K562 (cell line): Measurements from ENCODE around the gene CRKL. TPM values are rescaled to one million over a fixed set of nuclear protein-coding genes. Genes with fewer than 3 reads are reported as not detected.
A peak's percentile ranks its signal among the peaks of the same experiment; 100 is the strongest.
"Not testable (repeated sequence)": the region's sequence is repeated elsewhere in the genome, so short reads cannot be mapped to it uniquely, and the experiment has no call there.

ENCODE experiments used
- ATAC-seq: fragments of 200-7000 bp; cut with Tn5 transposase; 3 replicates; pipeline ENCODE4 v1.9.1; 2020; ENCODE audit warnings: moderate library complexity
- BruUV-seq: library from RNA; stranded (reverse); fragments of 400-500 nt; replicated peaks from 2 replicates; lab custom pipeline; 2021; lab: Mats Ljungman, UMichigan
- CTCF ChIA-PET: fragments of 300-600 bp; formaldehyde crosslinking; extraction: SDS; loops from one replicate; lab custom pipeline; 2021; ENCODE audit warnings: low intra/inter-chr PET ratio; lab: Yijun Ruan, JAX
- POLR2A ChIA-PET: fragments of 300-600, 350-650 bp; sonication (Branson Sonifier 250); formaldehyde crosslinking; extraction: SDS; loops from one replicate; lab custom pipeline; 2021; ENCODE audit warnings: antibody characterized with exemption, inconsistent platforms; lab: Yijun Ruan, JAX
- DNase-seq, 4 experiments: peaks; one replicate each; pipeline versions ENCODE4 v3.0.0 to v3.0.0-alpha.2; 2011 to 2018; ENCODE audit warnings: low spot score in 3 of 4, mixed read lengths in 3 of 4; ENCODE audit errors: extremely low read depth in 1 of 4
- FAIRE-seq: peaks from 2 replicates; lab custom pipeline; 2011; peaks lifted over from hg19 to GRCh38; lab: Jason Lieb, UNC
- H2AFZ ChIP-seq: 2 replicates; pipeline ENCODE4 v1.6.0; 2011; ENCODE audit warnings: low read depth, low read length, control low read depth, inconsistent platforms
- H3K27ac ChIP-seq: fragments of 200-600 bp; 3 replicates; pipeline ENCODE4 v1.8.0; 2011; ENCODE audit warnings: low read depth, mild to moderate bottlenecking, control low read depth, inconsistent platforms, low read length, moderate library complexity, mixed read lengths; ENCODE audit errors: extremely low read depth
- H3K27me3 ChIP-seq, 2 experiments: fragments of 300-600 bp in 1 of 2; 2 replicates in 1 of 2; 3 replicates in 1 of 2; pipeline versions ENCODE4 v1.6.0 to v1.8.0; 2011; ENCODE audit warnings: inconsistent platforms in 2 of 2, low read length in 2 of 2, mild to moderate bottlenecking in 1 of 2, mixed read lengths in 1 of 2, moderate library complexity in 1 of 2; ENCODE audit not compliant: control insufficient read depth in 2 of 2, insufficient read depth in 2 of 2
- H3K36me3 ChIP-seq: fragments of 300-600 bp; 3 replicates; pipeline ENCODE4 v1.8.0; 2011; ENCODE audit warnings: mild to moderate bottlenecking, low read length, inconsistent platforms; ENCODE audit not compliant: control insufficient read depth, insufficient read depth
- H3K4me1 ChIP-seq, 2 experiments: fragments of 200-600 bp in 1 of 2; replicated peaks in 1 of 2; 2 replicates in 1 of 2; 3 replicates in 1 of 2; pipeline versions ENCODE4 v1.5.1 to v1.8.0; 2011; ENCODE audit warnings: inconsistent platforms in 2 of 2, low read length in 2 of 2, mild to moderate bottlenecking in 1 of 2, mixed read lengths in 1 of 2, moderate library complexity in 1 of 2; ENCODE audit not compliant: control insufficient read depth in 2 of 2, insufficient read depth in 2 of 2
- H3K4me2 ChIP-seq: 2 replicates; pipeline ENCODE4 v1.6.1; 2011; ENCODE audit warnings: low read length, control low read depth, inconsistent platforms, mixed read lengths; ENCODE audit not compliant: insufficient read depth
- H3K4me3 ChIP-seq: fragments of 200-600 bp; sonication (generic), shearing (Covaris generic); 2 replicates; pipeline ENCODE4 v1.5.1; 2016; ENCODE audit warnings: control low read depth, inconsistent platforms
- H3K79me2 ChIP-seq: fragments of 200-600 bp; 3 replicates; pipeline ENCODE4 v1.8.0; 2011; ENCODE audit warnings: low read length, inconsistent platforms; ENCODE audit not compliant: control insufficient read depth, insufficient read depth
- H3K9ac ChIP-seq, 2 experiments: 2 replicates each; pipeline versions ENCODE4 v1.6.0 to v1.6.1; 2011; ENCODE audit warnings: low read depth in 2 of 2, low read length in 2 of 2, control low read depth in 1 of 2, inconsistent platforms in 1 of 2, mild to moderate bottlenecking in 1 of 2, mixed read lengths in 1 of 2; ENCODE audit not compliant: insufficient read depth in 1 of 2
- H3K9me1 ChIP-seq: one replicate; pipeline ENCODE4 v1.6.0; 2011; ENCODE audit warnings: inconsistent platforms, mild to moderate bottlenecking, low read length, moderate library complexity; ENCODE audit not compliant: control insufficient read depth, insufficient read depth
- H3K9me3 ChIP-seq: replicated peaks from 2 replicates; pipeline ENCODE4 v1.5.1; 2011; ENCODE audit warnings: low read depth, low read length, inconsistent platforms; ENCODE audit not compliant: control insufficient read depth, insufficient read depth
- H4K20me1 ChIP-seq: replicated peaks from 2 replicates; pipeline ENCODE4 v1.6.1; 2011; ENCODE audit warnings: low read length, inconsistent platforms, mixed read lengths; ENCODE audit not compliant: control insufficient read depth, insufficient read depth
- DMBX1 ChIP-seq: fragments of 250-450 bp; sonication (Bioruptor Pico); IDR thresholded peaks from 2 replicates; pipeline ENCODE4 v1.8.0; 2022; ENCODE audit warnings: inconsistent platforms, mild to moderate bottlenecking, moderate library complexity, borderline replicate concordance
- ELF4 ChIP-seq: fragments of 450-650 bp; formaldehyde crosslinking; IDR thresholded peaks from 2 replicates; pipeline ENCODE4 v1.4.0; 2022; ENCODE audit warnings: missing genetic modification characterization
- FOSL1 ChIP-seq: fragments of 200-800 bp; sonication (Bioruptor generic); conservative IDR thresholded peaks from 2 replicates; pipeline ENCODE4 v1.6.1; 2016; ENCODE audit warnings: missing genetic modification characterization, missing compliant biosample characterization
- HDAC1 ChIP-seq, 2 experiments: fragments of 450-650 bp; IDR thresholded peaks; 2 replicates each; pipeline ENCODE4 v1.6.1; 2016 to 2017; ENCODE audit warnings: inconsistent platforms in 1 of 2, mild to moderate bottlenecking in 1 of 2, moderate library complexity in 1 of 2
- NFIC ChIP-seq: fragments of 450-650 bp; IDR thresholded peaks from 2 replicates; pipeline ENCODE4 v1.6.1; 2017; ENCODE audit warnings: mild to moderate bottlenecking, inconsistent platforms
- OTX1 ChIP-seq: fragments of 450-650 bp; formaldehyde crosslinking; IDR thresholded peaks from 2 replicates; pipeline ENCODE4 v1.4.0; 2022; ENCODE audit warnings: mild to moderate bottlenecking
- POLR2A ChIP-seq: fragments of 450-650 bp; conservative IDR thresholded peaks from 2 replicates; pipeline ENCODE4 v1.6.1; 2016
- PPARD ChIP-seq: fragments of 250-450 bp; sonication (Bioruptor Pico); IDR thresholded peaks from 2 replicates; pipeline ENCODE4 v1.8.0; 2022; ENCODE audit warnings: inconsistent platforms, mild to moderate bottlenecking, moderate library complexity
- SMAD4 ChIP-seq: fragments of 250-450 bp; sonication (Bioruptor Pico); conservative IDR thresholded peaks from 2 replicates; pipeline ENCODE4 v1.8.0; 2021; ENCODE audit warnings: inconsistent platforms, mild to moderate bottlenecking, moderate library complexity
- SRF ChIP-seq, 2 experiments: fragments of 250-450, 450-650 bp in 1 of 2; sonication (Bioruptor Pico) in 1 of 2; sonication (generic) in 1 of 2; formaldehyde crosslinking; IDR thresholded peaks; 2 replicates each; pipeline versions ENCODE4 v1.5.0 to v1.5.1; 2020 to 2022; ENCODE audit warnings: mild to moderate bottlenecking in 1 of 2, missing genetic modification reagents in 1 of 2
- ZNF121 ChIP-seq: sonication (generic); formaldehyde crosslinking; conservative IDR thresholded peaks from 2 replicates; pipeline ENCODE4 v1.8.0; 2022; ENCODE audit warnings: missing genetic modification reagents
- ZNF785 ChIP-seq: fragments of 250-450 bp; sonication (Bioruptor Pico); IDR thresholded peaks from 2 replicates; pipeline ENCODE4 v1.4.0; 2020; ENCODE audit warnings: mild to moderate bottlenecking
- ZZZ3 ChIP-seq: fragments of 450-650 bp; IDR thresholded peaks from 2 replicates; pipeline ENCODE4 v1.6.1; 2016; ENCODE audit warnings: antibody characterized with exemption, mild to moderate bottlenecking, moderate library complexity
- WGBS: fragments of 100-300 bp; shearing (Covaris generic); methylation state at CpG from one replicate; pipeline ENCODE4 v1.1.6; 2016; ENCODE audit warnings: low coverage, mixed read lengths; ENCODE audit not compliant: insufficient coverage; ENCODE audit errors: missing lambda C conversion rate; 5-methylcytosine and 5-hydroxymethylcytosine counted together
- in situ Hi-C: fragments of 300-500 bp; cut with MboI; formaldehyde crosslinking; loops from 4 replicates; pipeline ENCODE4 v1.15.0; 2018; ENCODE audit warnings: inconsistent platforms, mixed read lengths
- intact Hi-C: fragments of 100-400 bp; cut with micrococcal nuclease; formaldehyde crosslinking; loops from 2 replicates; pipeline ENCODE4 v1.14.2; 2022
- polyA plus RNA-seq, 8 experiments: library from polyadenylated mRNA; depleted of rRNA in 4 of 8; stranded (reverse) in 5 of 8; unstranded in 3 of 8; fragments of >200 nt; fragmentation: Nextera tagmentation in 2 of 8; fragmentation: Illumina TruSeq in 1 of 8; extraction: Ambion mirVana in 2 of 8; extraction: Trizol in 1 of 8; gene quantifications; 2 replicates each; pipeline versions ENCODE4 v1.2.1 to v1.2.3, GENCODE V29; 2011 to 2014; ENCODE audit warnings: inconsistent platforms in 1 of 8, missing spikeins in 1 of 8
- total RNA-seq, 7 experiments: library from RNA; depleted of rRNA in 6 of 7; stranded (reverse); fragments of >200 nt in 6 of 7; fragmentation: Illumina TruSeq in 2 of 7; extraction: Trizol in 2 of 7; gene quantifications; 2 replicates each; pipeline versions ENCODE4 v1.2.1 to v1.2.3, GENCODE V29; 2011 to 2021; ENCODE audit warnings: low replicate concordance in 1 of 7
- TF ChIP-seq, protein P1 (sequence below): fragments of 250-450 bp; sonication (Bioruptor Pico); IDR thresholded peaks from 2 replicates; pipeline ENCODE4 v1.8.0; 2022; ENCODE audit warnings: inconsistent platforms
- TF ChIP-seq, protein P2 (sequence below): fragments of 250-450 bp; sonication (Bioruptor Pico); IDR thresholded peaks from 2 replicates; pipeline ENCODE4 v1.8.0; 2022; ENCODE audit warnings: inconsistent platforms, mild to moderate bottlenecking, moderate library complexity, borderline replicate concordance
- TF ChIP-seq, protein P3 (sequence below): fragments of 450-650 bp; formaldehyde crosslinking; IDR thresholded peaks from 2 replicates; pipeline ENCODE4 v1.4.0; 2020; ENCODE audit warnings: mild to moderate bottlenecking, mixed read lengths

CRKL gene
- total and polyA plus RNA-seq, 9 of the 15 experiments (the other 6 are each of a cell fraction or from before 2014, with no cell fraction given), result 100 to 263 (median 124) TPM

DNA sequence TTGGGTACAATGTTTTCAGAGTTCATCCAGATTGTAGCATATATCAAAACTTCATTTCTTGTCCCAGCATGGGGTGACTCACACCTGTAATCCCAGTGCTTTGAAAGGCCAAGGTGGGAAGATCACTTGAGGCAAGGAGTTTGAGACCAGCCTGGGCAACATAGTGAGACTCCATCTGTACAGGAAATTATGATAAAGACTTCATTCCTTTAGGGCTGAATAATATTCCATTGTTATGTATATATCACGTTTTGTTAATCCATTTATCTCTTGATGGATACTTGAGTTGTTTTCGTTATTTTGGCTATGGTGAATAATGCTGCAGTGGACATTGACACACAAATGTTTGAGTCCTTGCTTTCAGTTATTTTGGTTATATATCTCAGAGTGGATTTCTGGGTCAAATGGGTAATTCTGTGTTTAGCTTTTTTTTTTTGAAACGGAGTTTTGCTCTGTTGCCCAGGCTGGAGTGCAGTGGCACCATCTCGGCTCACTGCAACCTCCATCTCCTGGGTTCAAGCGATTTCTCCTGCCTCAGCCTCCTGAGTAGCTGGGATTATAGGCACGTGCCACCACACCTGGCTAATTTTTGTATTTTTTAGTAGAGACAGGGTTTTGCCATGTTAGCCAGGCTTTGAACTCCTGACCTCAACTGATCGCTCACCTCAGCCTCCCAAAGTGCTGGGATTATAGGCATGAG, 25.1 kb downstream of the CRKL start:
- Histone ChIP-seq H3K4me1 (peaks cover 14 to 32% of the 10 kb centered on the region in 2 experiments; a peak in 4 of 5 replicates), H3K9me1 (peaks cover 49% of the 10 kb centered on the region), H3K79me2 (peaks cover 97% of the 10 kb centered on the region), H3K36me3 (peaks cover 85% of the 10 kb centered on the region), H4K20me1 (peaks cover 96% of the 10 kb centered on the region)
- POLR2A ChIA-PET, result interaction anchor here (54.6 to 64.4 kb wide), 2 partner anchors 9 to 24 kb away, joined by 1556 read pairs; partner anchors contain the start of genes AIFM3, CRKL and LZTR1
- H3K4me2 ChIP-seq, ATAC-seq, H3K4me3 ChIP-seq, DNase-seq, BruUV-seq, H3K9me3 ChIP-seq, H2AFZ ChIP-seq, H3K27me3 ChIP-seq, H3K9ac ChIP-seq, FAIRE-seq, in situ Hi-C loops, H3K27ac ChIP-seq, CTCF ChIA-PET: not testable (repeated sequence)
- intact Hi-C loops, result loop anchor here (2.0 kb wide), 2 partner anchors 20 to 22 kb away; no protein-coding TSS in a partner anchor
- 81% methylated on average over 7 of the region's 7 CpGs for WGBS
- peak; percentile 72; the same call in 1 of the 2 replicates for TF ChIP-seq DMBX1 (CRISPR knock-in tag)
- 0 out of 2 replicates have a peak, but pooled peaks have one; percentile 13 for TF ChIP-seq ZZZ3
- 0 out of 2 replicates have a peak, but pooled peaks have one; percentile 26 for TF ChIP-seq SMAD4 (CRISPR knock-in tag)
- 0 out of 4 replicates have a peak, but pooled peaks of 1 of the 2 experiments have one; percentile 28 for TF ChIP-seq HDAC1 (IDR thresholded peaks at IDR 0.05)
- TF ChIP-seq, protein P1, sequence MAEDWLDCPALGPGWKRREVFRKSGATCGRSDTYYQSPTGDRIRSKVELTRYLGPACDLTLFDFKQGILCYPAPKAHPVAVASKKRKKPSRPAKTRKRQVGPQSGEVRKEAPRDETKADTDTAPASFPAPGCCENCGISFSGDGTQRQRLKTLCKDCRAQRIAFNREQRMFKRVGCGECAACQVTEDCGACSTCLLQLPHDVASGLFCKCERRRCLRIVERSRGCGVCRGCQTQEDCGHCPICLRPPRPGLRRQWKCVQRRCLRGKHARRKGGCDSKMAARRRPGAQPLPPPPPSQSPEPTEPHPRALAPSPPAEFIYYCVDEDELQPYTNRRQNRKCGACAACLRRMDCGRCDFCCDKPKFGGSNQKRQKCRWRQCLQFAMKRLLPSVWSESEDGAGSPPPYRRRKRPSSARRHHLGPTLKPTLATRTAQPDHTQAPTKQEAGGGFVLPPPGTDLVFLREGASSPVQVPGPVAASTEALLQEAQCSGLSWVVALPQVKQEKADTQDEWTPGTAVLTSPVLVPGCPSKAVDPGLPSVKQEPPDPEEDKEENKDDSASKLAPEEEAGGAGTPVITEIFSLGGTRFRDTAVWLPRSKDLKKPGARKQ (CRISPR knock-in tag), result 0 out of 2 replicates have a peak, but pooled peaks have one; percentile 48
- peak; percentile 5; the same call in 1 of the 2 replicates for TF ChIP-seq NFIC
- TF ChIP-seq PPARD (CRISPR knock-in tag), result 0 out of 2 replicates have a peak, but pooled peaks have one; percentile 40
- TF ChIP-seq, protein P2, sequence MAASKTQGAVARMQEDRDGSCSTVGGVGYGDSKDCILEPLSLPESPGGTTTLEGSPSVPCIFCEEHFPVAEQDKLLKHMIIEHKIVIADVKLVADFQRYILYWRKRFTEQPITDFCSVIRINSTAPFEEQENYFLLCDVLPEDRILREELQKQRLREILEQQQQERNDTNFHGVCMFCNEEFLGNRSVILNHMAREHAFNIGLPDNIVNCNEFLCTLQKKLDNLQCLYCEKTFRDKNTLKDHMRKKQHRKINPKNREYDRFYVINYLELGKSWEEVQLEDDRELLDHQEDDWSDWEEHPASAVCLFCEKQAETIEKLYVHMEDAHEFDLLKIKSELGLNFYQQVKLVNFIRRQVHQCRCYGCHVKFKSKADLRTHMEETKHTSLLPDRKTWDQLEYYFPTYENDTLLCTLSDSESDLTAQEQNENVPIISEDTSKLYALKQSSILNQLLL (CRISPR knock-in tag), result 0 out of 2 replicates have a peak, but pooled peaks have one; percentile 56
- peak; percentile 5; the same call in 1 of the 2 replicates for TF ChIP-seq POLR2A
- TF ChIP-seq ZNF121, result peak; percentile 59
- TF ChIP-seq, protein P3, sequence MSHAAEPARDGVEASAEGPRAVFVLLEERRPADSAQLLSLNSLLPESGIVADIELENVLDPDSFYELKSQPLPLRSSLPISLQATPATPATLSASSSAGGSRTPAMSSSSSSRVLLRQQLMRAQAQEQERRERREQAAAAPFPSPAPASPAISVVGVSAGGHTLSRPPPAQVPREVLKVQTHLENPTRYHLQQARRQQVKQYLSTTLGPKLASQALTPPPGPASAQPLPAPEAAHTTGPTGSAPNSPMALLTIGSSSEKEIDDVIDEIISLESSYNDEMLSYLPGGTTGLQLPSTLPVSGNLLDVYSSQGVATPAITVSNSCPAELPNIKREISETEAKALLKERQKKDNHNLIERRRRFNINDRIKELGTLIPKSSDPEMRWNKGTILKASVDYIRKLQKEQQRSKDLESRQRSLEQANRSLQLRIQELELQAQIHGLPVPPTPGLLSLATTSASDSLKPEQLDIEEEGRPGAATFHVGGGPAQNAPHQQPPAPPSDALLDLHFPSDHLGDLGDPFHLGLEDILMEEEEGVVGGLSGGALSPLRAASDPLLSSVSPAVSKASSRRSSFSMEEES (CRISPR knock-in tag), result 0 out of 2 replicates have a peak, but pooled peaks have one; percentile 10
- peak; percentile 56; the same call in 1 of the 2 replicates for TF ChIP-seq OTX1 (CRISPR knock-in tag)
- 0 out of 2 replicates have a peak, but pooled peaks have one; percentile 37 for TF ChIP-seq ELF4 (CRISPR knock-in tag)
- TF ChIP-seq FOSL1, result 0 out of 2 replicates have a peak, but pooled peaks have one; percentile 41
- peak; percentile 63; the same call in 1 of the 2 replicates for TF ChIP-seq ZNF785 (CRISPR knock-in tag)
- peak in 1 of 2 experiments; percentile 56; a peak in 1 of 4 replicates for TF ChIP-seq SRF (CRISPR knock-in tag; IDR thresholded peaks at IDR 0.05)
